Karpas-422 (cell line): ENCODE results near the gene TIAM1. TPM values are rescaled to one million over a fixed set of nuclear protein-coding genes. Genes with fewer than 3 reads are reported as not detected.

Experiments
- DNase-seq: peaks from one replicate; pipeline ENCODE4 v3.0.0-alpha.2; 2015
- H2AFZ ChIP-seq: fragments of 200-600 bp; sonication (generic); 2 replicates; pipeline ENCODE4 v1.6.1; 2014; ENCODE audit warnings: antibody characterized with exemption, low read length, mixed read lengths
- H3K27ac ChIP-seq: fragments of 200-600 bp; sonication (generic); 2 replicates; pipeline ENCODE4 v1.5.1; 2014; ENCODE audit warnings: mild to moderate bottlenecking, low read length, moderate library complexity
- H3K27me3 ChIP-seq: fragments of 200-600 bp; sonication (generic); 2 replicates; pipeline ENCODE4 v1.6.1; 2014; ENCODE audit warnings: low read length, mixed read lengths
- H3K36me3 ChIP-seq: fragments of 200-600 bp; sonication (generic); 2 replicates; pipeline ENCODE4 v1.6.1; 2014; ENCODE audit warnings: low read length, mixed read lengths; ENCODE audit not compliant: insufficient read depth
- H3K4me1 ChIP-seq: fragments of 200-600 bp; sonication (generic); 2 replicates; pipeline ENCODE4 v1.6.1; 2014; ENCODE audit warnings: mild to moderate bottlenecking, low read length, mixed read lengths
- H3K4me2 ChIP-seq: fragments of 200-600 bp; sonication (generic); 2 replicates; pipeline ENCODE4 v1.6.1; 2014; ENCODE audit warnings: low read length, low read depth, mild to moderate bottlenecking; ENCODE audit not compliant: poor library complexity, severe bottlenecking
- H3K4me3 ChIP-seq: fragments of 200-600 bp; sonication (generic); 2 replicates; pipeline ENCODE4 v1.5.1; 2014; ENCODE audit warnings: mild to moderate bottlenecking, antibody characterized with exemption, low read length, mixed read lengths
- H3K79me2 ChIP-seq: fragments of 200-600 bp; sonication (generic); 2 replicates; pipeline ENCODE4 v1.6.1; 2014; ENCODE audit warnings: mild to moderate bottlenecking, low read length, mixed read lengths
- H3K9ac ChIP-seq: fragments of 200-600 bp; sonication (generic); 2 replicates; pipeline ENCODE4 v1.6.0; 2014; ENCODE audit warnings: low read length
- H3K9me2 ChIP-seq: fragments of 200-600 bp; sonication (generic), shearing (Covaris generic); replicated peaks from 2 replicates; pipeline ENCODE4 v1.6.0; 2014; ENCODE audit warnings: mild to moderate bottlenecking, low read length, moderate library complexity; ENCODE audit not compliant: insufficient read depth
- H3K9me3 ChIP-seq: fragments of 300-700, 200-600 bp; sonication (generic); 2 replicates; pipeline ENCODE4 v1.6.1; 2014; ENCODE audit warnings: low read length, mixed read lengths
- H4K20me1 ChIP-seq: fragments of 200-600 bp; sonication (generic); 2 replicates; pipeline ENCODE4 v1.6.1; 2014; ENCODE audit warnings: mild to moderate bottlenecking, antibody characterized with exemption, low read length, low read depth; ENCODE audit not compliant: insufficient read depth
- total RNA-seq: library from RNA; depleted of rRNA; stranded (reverse); fragments of >200 nt; shearing (Covaris generic); gene quantifications from 2 replicates; pipeline ENCODE4 v1.2.3, GENCODE V29; 2014; ENCODE audit warnings: low replicate concordance

TIAM1 gene
- total RNA-seq, 1 experiment from 2014 or later, result 0.63 TPM

DNA sequence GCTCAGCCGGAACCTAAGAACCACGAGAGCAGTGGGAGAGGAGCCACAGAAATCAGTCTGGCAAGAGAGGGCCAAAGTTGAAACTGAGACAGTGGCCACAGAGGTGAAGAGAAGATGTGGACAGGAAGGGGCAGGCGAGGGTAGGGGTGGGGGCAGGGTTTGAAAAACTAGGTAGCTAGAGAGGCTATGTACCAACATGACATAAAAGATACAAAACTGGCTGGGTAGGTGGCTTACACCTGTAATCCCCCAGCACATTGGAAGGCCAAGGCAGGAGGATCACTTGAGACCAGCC, 28.4 kb upstream of the TIAM1 start:
- Histone ChIP-seq H3K9ac (no peak overlapping the region), H3K79me2 (no peaks in the 10 kb centered on the region), H3K36me3 (no peaks in the 10 kb centered on the region), H4K20me1 (peaks cover 3% of the 10 kb centered on the region; the same call in 1 of the 2 replicates), H2AFZ (no peak overlapping the region), H3K9me2 (no peaks in the 10 kb centered on the region), H3K9me3 (no peaks in the 10 kb centered on the region), H3K4me1 (no peaks in the 10 kb centered on the region), H3K4me2 (no peak overlapping the region), H3K27ac (no peak overlapping the region), H3K27me3 (no peaks in the 10 kb centered on the region), H3K4me3 (no peak overlapping the region)
- no peak for DNase-seq

DNA sequence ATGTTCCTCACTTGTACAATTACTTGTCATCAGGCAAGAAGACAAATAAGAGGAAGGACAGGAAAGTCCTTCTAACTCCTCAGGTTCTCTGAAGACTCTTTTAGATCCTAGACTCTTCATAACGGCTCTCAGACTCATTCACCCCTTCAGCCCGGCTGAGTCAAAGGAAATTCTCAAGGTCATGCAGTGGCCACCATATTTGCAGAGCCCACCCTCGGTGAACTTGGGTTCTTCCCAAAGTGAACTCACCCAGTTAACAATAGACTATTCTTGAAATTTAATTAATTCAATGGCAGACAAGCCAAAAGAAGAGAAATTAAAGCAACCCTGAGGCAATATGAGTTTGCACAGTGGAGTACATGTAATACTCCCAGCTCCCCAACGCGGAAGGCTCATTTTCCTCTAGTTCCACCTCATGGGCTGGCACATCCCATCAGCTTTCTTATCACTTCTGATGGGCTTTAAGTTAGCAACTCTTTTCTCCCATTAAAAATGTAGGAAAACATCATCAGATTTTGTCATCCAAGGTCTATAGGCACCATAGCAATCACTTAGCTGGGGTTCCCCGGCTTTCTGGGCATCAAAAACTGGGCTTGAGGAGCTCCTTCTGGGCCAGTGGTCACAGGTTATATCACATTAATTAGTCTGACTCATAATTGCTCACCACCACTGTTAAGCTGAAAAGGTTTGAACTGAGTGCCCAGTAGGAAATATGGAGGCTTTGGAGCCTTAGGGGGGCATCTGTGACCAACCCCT, 27.8 kb upstream of the TIAM1 start:
- Histone ChIP-seq H3K79me2 (no peaks in the 10 kb centered on the region), H4K20me1 (peaks cover 3% of the 10 kb centered on the region; the same call in 1 of the 2 replicates)
- no peak for DNase-seq

DNA sequence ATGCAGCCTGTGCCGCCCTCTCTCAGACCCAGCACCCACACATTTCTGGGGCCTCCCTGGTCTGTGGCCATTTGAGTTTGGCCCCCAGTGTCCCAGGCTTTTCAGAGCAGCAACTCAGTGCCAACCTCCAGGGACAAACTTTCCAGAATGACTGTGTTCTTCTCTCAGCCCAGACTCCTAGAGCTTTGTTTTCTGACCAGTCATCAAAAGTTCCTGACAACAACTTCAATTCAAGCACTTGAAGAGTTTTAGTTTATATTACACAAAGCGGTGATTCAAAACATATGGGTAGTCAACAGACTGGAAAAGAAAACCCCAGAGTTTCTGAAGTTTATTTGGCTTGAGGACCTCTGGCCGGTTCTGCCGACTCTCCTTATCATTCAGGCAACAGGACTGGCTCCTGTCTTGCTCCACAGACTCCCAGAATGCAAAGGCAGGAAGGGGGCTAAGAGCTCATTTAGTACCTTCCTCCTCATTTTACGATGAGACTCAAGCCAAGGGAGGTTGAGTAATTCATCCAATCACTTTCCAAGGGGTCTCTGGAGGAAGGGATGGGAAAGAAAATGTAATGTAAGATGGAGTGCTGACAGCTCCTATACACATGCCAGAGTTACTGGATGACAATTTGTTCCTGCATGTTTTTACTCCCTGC, 27.0 kb upstream of the TIAM1 start:
- Histone ChIP-seq H3K4me1 (no peaks in the 10 kb centered on the region), H3K27me3 (no peaks in the 10 kb centered on the region), H4K20me1 (peaks cover 3% of the 10 kb centered on the region; the same call in 1 of the 2 replicates), H3K27ac (no peak overlapping the region), H3K36me3 (no peaks in the 10 kb centered on the region), H3K9me2 (no peaks in the 10 kb centered on the region), H3K9me3 (no peaks in the 10 kb centered on the region), H3K9ac (no peak overlapping the region), H2AFZ (no peak overlapping the region), H3K4me3 (no peak overlapping the region), H3K4me2 (no peak overlapping the region), H3K79me2 (no peaks in the 10 kb centered on the region)
- DNase-seq, result no peak

More for the DNA sequence above, 27.8 kb upstream of the TIAM1 start:
- no peaks in the 10 kb centered on the region for H3K36me3 ChIP-seq
- H3K27ac ChIP-seq, result no peak overlapping the region
- no peak overlapping the region for H3K4me2 ChIP-seq
- no peaks in the 10 kb centered on the region for H3K9me3 ChIP-seq
- H3K4me3 ChIP-seq, result no peak overlapping the region
- H3K9me2 ChIP-seq, result no peaks in the 10 kb centered on the region
- no peaks in the 10 kb centered on the region for H3K27me3 ChIP-seq
- H3K4me1 ChIP-seq, result no peaks in the 10 kb centered on the region
- no peak overlapping the region for H3K9ac ChIP-seq
- no peak overlapping the region for H2AFZ ChIP-seq

DNA sequence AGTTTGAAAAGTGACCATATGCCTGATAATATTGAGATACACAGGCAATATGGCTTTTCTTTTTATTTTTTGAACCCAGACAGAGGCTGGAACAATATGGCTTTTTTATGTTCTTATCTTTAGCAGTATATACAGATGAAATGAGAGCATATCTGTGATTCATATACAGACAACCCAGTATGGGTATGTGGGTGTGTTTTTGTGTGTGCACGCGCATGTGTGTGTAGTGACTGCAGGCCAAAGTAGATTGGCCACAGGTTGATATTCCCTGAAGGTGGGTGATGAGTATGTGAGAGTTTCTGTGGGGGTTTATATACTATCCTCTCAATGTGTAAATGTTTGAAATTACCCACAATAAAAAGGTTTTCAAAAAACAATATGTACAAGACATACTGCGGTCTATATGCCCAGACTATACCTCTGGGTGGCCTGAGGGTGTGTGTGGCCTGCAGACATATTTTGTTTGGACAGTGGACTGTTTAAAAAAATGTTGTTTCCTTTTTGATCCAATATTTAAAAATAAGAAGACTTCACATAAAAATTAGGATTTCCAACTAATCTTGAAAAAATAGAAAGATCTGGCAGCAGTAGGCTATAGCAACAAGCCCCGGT, 26.3 kb upstream of the TIAM1 start:
- Histone ChIP-seq H3K79me2 (no peaks in the 10 kb centered on the region), H3K4me2 (no peak overlapping the region), H3K27me3 (no peaks in the 10 kb centered on the region), H2AFZ (no peak overlapping the region), H3K9me2 (no peaks in the 10 kb centered on the region), H3K36me3 (no peaks in the 10 kb centered on the region), H3K4me3 (no peak overlapping the region), H3K9me3 (no peaks in the 10 kb centered on the region), H4K20me1 (peaks cover 3% of the 10 kb centered on the region; the same call in 1 of the 2 replicates), H3K9ac (no peak overlapping the region), H3K27ac (no peak overlapping the region), H3K4me1 (no peaks in the 10 kb centered on the region)
- no peak for DNase-seq

DNA sequence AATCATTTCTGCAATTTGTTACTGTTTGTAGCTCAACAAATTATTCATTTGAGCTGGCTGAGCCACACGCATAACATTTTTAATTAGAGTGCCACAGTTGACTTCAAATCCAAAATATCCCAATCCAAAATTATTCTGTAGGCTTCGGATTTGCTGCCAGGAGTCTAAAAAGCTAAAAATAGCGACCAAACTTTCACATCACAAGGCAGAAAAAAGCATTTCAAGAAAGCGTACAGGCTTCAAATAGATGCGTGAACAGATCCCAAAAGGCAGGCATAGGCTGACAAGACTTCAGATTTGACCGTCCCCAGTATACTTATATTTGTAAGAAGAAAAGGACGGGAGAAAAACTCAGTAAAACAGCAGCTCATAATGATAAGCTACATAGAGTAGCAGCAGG, 24.3 kb upstream of the TIAM1 start:
- H3K27me3 ChIP-seq, result no peaks in the 10 kb centered on the region
- no peaks in the 10 kb centered on the region for H3K9me3 ChIP-seq
- H3K36me3 ChIP-seq, result no peaks in the 10 kb centered on the region
- no peak for DNase-seq
- H3K79me2 ChIP-seq, result no peaks in the 10 kb centered on the region
- H3K9ac ChIP-seq, result no peak overlapping the region
- no peaks in the 10 kb centered on the region for H3K4me1 ChIP-seq
- no peak overlapping the region for H2AFZ ChIP-seq
- H3K27ac ChIP-seq, result no peak overlapping the region
- no peaks in the 10 kb centered on the region for H3K9me2 ChIP-seq
- H3K4me2 ChIP-seq, result no peak overlapping the region
- H3K4me3 ChIP-seq, result no peak overlapping the region
- H4K20me1 ChIP-seq, result 0 out of 2 replicates have a peak, but pooled peaks cover 3% of the 10 kb centered on the region

GRCh38 chr21:31367801-31368200, 23.7 kb upstream of the TIAM1 start:
- Histone ChIP-seq H4K20me1 (0 out of 2 replicates have a peak, but pooled peaks cover 3% of the 10 kb centered on the region), H3K4me1 (no peaks in the 10 kb centered on the region), H3K9me2 (no peaks in the 10 kb centered on the region), H3K9ac (no peak overlapping the region), H3K9me3 (no peaks in the 10 kb centered on the region), H3K79me2 (no peaks in the 10 kb centered on the region), H3K4me2 (no peak overlapping the region), H3K27me3 (no peaks in the 10 kb centered on the region), H3K4me3 (no peak overlapping the region), H2AFZ (no peak overlapping the region), H3K36me3 (no peaks in the 10 kb centered on the region), H3K27ac (no peak overlapping the region)
- no peak for DNase-seq

DNA sequence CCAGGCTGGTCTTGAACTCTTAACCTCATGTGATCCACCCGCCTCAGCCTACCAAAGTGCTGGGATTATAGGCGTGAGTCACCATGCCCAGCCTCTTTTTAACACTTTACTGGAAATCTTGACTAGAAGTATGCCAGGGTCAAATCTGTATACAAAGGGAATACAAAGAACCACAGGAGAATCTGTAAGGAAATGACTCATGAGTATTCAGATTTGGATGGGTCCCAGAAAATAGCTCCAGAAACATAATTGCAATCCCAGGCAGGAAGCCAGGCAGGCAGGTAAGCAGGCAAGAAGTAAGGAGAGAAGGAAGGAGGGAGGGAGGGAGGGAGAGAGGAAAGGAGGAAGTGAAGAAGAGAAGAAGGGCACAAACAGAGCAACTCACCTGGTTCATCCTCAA, 22.8 kb upstream of the TIAM1 start:
- Histone ChIP-seq H3K9me3 (no peaks in the 10 kb centered on the region), H3K36me3 (no peaks in the 10 kb centered on the region), H2AFZ (no peak overlapping the region), H3K4me3 (no peak overlapping the region), H3K79me2 (no peaks in the 10 kb centered on the region), H3K27me3 (no peaks in the 10 kb centered on the region), H3K4me1 (no peaks in the 10 kb centered on the region), H3K4me2 (no peak overlapping the region), H3K9me2 (no peaks in the 10 kb centered on the region), H3K9ac (no peak overlapping the region), H4K20me1 (0 out of 2 replicates have a peak, but pooled peaks cover 2% of the 10 kb centered on the region), H3K27ac (no peak overlapping the region)
- DNase-seq, result no peak

GRCh38 chr21:31364253-31364945, 20.3 kb upstream of the TIAM1 start:
- Histone ChIP-seq H3K4me1 (no peaks in the 10 kb centered on the region), H3K9me2 (no peaks in the 10 kb centered on the region), H3K9ac (no peak overlapping the region), H3K79me2 (no peaks in the 10 kb centered on the region), H3K27ac (no peak overlapping the region), H3K9me3 (no peaks in the 10 kb centered on the region), H3K36me3 (no peaks in the 10 kb centered on the region), H4K20me1 (no peaks in the 10 kb centered on the region), H3K27me3 (no peaks in the 10 kb centered on the region), H3K4me2 (no peak overlapping the region), H2AFZ (no peak overlapping the region), H3K4me3 (no peak overlapping the region)
- no peak for DNase-seq
